Duodenal mucosa (tissue), 2 donors: Measurements from ENCODE around the gene SFPQ.
A peak's percentile ranks its signal among the peaks of the same experiment; 100 is the strongest.
"Not testable (repeated sequence)": the region's sequence is repeated elsewhere in the genome, so short reads cannot be mapped to it uniquely, and the experiment has no call there.

ENCODE experiments used
- H3K27ac ChIP-seq: one replicate; pipeline ENCODE4 v1.7.0; 2013; ENCODE audit warnings: low read depth, low read length
- H3K27me3 ChIP-seq, 2 donors: one replicate each; pipeline ENCODE4 v1.7.0; 2013; ENCODE audit warnings: low read length in 2 of 2, control low read depth in 1 of 2; ENCODE audit not compliant: insufficient read depth in 2 of 2, control insufficient read depth in 1 of 2
- H3K36me3 ChIP-seq, 2 donors: one replicate each; pipeline ENCODE4 v1.7.0; 2013; ENCODE audit warnings: low read length in 2 of 2, control low read depth in 1 of 2; ENCODE audit not compliant: insufficient read depth in 2 of 2, control insufficient read depth in 1 of 2
- H3K4me1 ChIP-seq, 2 donors: one replicate each; pipeline ENCODE4 v1.7.0; 2013; ENCODE audit warnings: low read length in 2 of 2, control low read depth in 1 of 2; ENCODE audit not compliant: insufficient read depth in 2 of 2, control insufficient read depth in 1 of 2
- H3K4me3 ChIP-seq, 2 donors: one replicate each; pipeline ENCODE4 v1.7.0; 2013; ENCODE audit warnings: low read length in 2 of 2, low read depth in 1 of 2
- H3K9ac ChIP-seq, 2 donors: one replicate each; pipeline ENCODE4 v1.7.0; 2013; ENCODE audit warnings: low read length in 2 of 2, low read depth in 1 of 2
- H3K9me3 ChIP-seq, 2 donors: one replicate each; pipeline ENCODE4 v1.7.0; 2013; ENCODE audit warnings: low read length in 2 of 2, control low read depth in 1 of 2; ENCODE audit not compliant: control insufficient read depth in 1 of 2

Gene SFPQ

GRCh38 chr1:35175098-35175576, 17.8 kb downstream of the SFPQ start:
- Histone ChIP-seq H3K27ac (no peak overlapping the region), H3K4me3 (no peak overlapping the region), H3K4me1 (peaks cover 15 to 20% of the 10 kb centered on the region in 2 donors), H3K27me3 (no peaks in the 10 kb centered on the region), H3K9me3 (no peaks in the 10 kb centered on the region), H3K9ac (no peak overlapping the region), H3K36me3 (peaks cover 24 to 47% of the 10 kb centered on the region in 2 donors)

- Histone ChIP-seq H3K9me3 (no peaks in the 10 kb centered on the region), H3K4me1 (peaks cover 3 to 9% of the 10 kb centered on the region in 2 donors), H3K27me3 (no peaks in the 10 kb centered on the region), H3K4me3 (no peak overlapping the region), H3K27ac (no peak overlapping the region), H3K9ac (no peak overlapping the region), H3K36me3 (peaks cover 24 to 40% of the 10 kb centered on the region in 2 donors)
Observed at GRCh38 chr1:35173909-35174540, 18.9 kb downstream of the SFPQ start.

- H3K9me3 ChIP-seq, result no peaks in the 10 kb centered on the region
- peaks cover 0 to 4% of the 10 kb centered on the region in 2 donors for H3K4me1 ChIP-seq
- H3K4me3 ChIP-seq, result no peak overlapping the region
- no peak overlapping the region for H3K27ac ChIP-seq
- no peak overlapping the region for H3K9ac ChIP-seq
- H3K27me3 ChIP-seq, result no peaks in the 10 kb centered on the region
- peaks cover 24 to 36% of the 10 kb centered on the region in 2 donors for H3K36me3 ChIP-seq
Observed at GRCh38 chr1:35173491-35173890, 19.5 kb downstream of the SFPQ start.

- no peaks in the 10 kb centered on the region for H3K27me3 ChIP-seq
- H3K9me3 ChIP-seq, result no peaks in the 10 kb centered on the region
- H3K27ac ChIP-seq, result no peak overlapping the region
- no peak overlapping the region for H3K9ac ChIP-seq
- no peak overlapping the region for H3K4me3 ChIP-seq
- no peaks in the 10 kb centered on the region for H3K4me1 ChIP-seq
- peaks cover 17 to 24% of the 10 kb centered on the region in 2 donors for H3K36me3 ChIP-seq
Observed at GRCh38 chr1:35172022-35172421, 20.9 kb downstream of the SFPQ start.

- H3K4me3 ChIP-seq, result no peak overlapping the region
- H3K27me3 ChIP-seq, result no peaks in the 10 kb centered on the region
- H3K9me3 ChIP-seq, result no peaks in the 10 kb centered on the region
- H3K4me1 ChIP-seq, result no peaks in the 10 kb centered on the region
- peaks cover 15 to 19% of the 10 kb centered on the region in 2 donors for H3K36me3 ChIP-seq
- no peak overlapping the region for H3K27ac ChIP-seq
- no peak overlapping the region for H3K9ac ChIP-seq
Observed at GRCh38 chr1:35171579-35171978, 21.4 kb downstream of the SFPQ start.

GRCh38 chr1:35164893-35165292, 28.1 kb downstream of the SFPQ start:
- peaks cover 6 to 7% of the 10 kb centered on the region in 2 donors for H3K9me3 ChIP-seq
- H3K9ac ChIP-seq, result no peak overlapping the region
- H3K27me3 ChIP-seq, result no peaks in the 10 kb centered on the region
- no peaks in the 10 kb centered on the region for H3K36me3 ChIP-seq
- H3K27ac ChIP-seq, result no peak overlapping the region
- H3K4me1 ChIP-seq, result no peaks in the 10 kb centered on the region
- no peak overlapping the region for H3K4me3 ChIP-seq

- Histone ChIP-seq H3K27me3 (no peaks in the 10 kb centered on the region), H3K4me3 (no peak overlapping the region), H3K9me3 (no peaks in the 10 kb centered on the region), H3K9ac (no peak overlapping the region), H3K27ac (no peak overlapping the region), H3K4me1 (no peaks in the 10 kb centered on the region), H3K36me3 (no peaks in the 10 kb centered on the region)
Observed at GRCh38 chr1:35151220-35151619, 41.7 kb downstream of the SFPQ start.

GRCh38 chr1:35145892-35146549, 46.9 kb downstream of the SFPQ start:
- H3K4me1 ChIP-seq, H3K27ac ChIP-seq, H3K9ac ChIP-seq, H3K9me3 ChIP-seq, H3K36me3 ChIP-seq, H3K27me3 ChIP-seq: not testable (repeated sequence)
- peak overlapping the region; percentile 39 to 60 for H3K4me3 ChIP-seq

- H3K36me3 ChIP-seq, result no peaks in the 10 kb centered on the region
- no peaks in the 10 kb centered on the region for H3K9me3 ChIP-seq
- H3K4me1 ChIP-seq, result no peaks in the 10 kb centered on the region
- no peaks in the 10 kb centered on the region for H3K27me3 ChIP-seq
- no peak overlapping the region for H3K9ac ChIP-seq
- no peak overlapping the region for H3K4me3 ChIP-seq
- H3K27ac ChIP-seq, result no peak overlapping the region
Observed at GRCh38 chr1:35143737-35144508, 49.0 kb downstream of the SFPQ start.

- not testable (repeated sequence) for H3K9me3 ChIP-seq, H3K4me1 ChIP-seq, H3K9ac ChIP-seq, H3K27me3 ChIP-seq, H3K4me3 ChIP-seq, H3K27ac ChIP-seq, H3K36me3 ChIP-seq
Observed at GRCh38 chr1:35142728-35143127, 50.2 kb downstream of the SFPQ start.
